Activated naive CD8-positive, alpha-beta T cell (primary cell): ENCODE measurements around the gene TMEM222.
"Not testable (repeated sequence)": the region's sequence is repeated elsewhere in the genome, so short reads cannot be mapped to it uniquely, and the experiment has no call there.

ENCODE experiments used
- H3K27ac Mint-ChIP-seq: one replicate; pipeline ENCODE4 v1.8.0; 2021; ENCODE audit warnings: mixed read lengths
- H3K27me3 Mint-ChIP-seq: one replicate; pipeline ENCODE4 v1.8.0; 2021; ENCODE audit warnings: mixed read lengths
- H3K36me3 Mint-ChIP-seq: one replicate; pipeline ENCODE4 v1.8.0; 2021; ENCODE audit warnings: mixed read lengths
- H3K4me1 Mint-ChIP-seq: one replicate; pipeline ENCODE4 v1.8.0; 2021; ENCODE audit warnings: low read depth, mixed read lengths
- H3K4me3 Mint-ChIP-seq: one replicate; pipeline ENCODE4 v1.8.0; 2021; ENCODE audit warnings: mild to moderate bottlenecking, mixed read lengths
- H3K9me3 Mint-ChIP-seq: one replicate; pipeline ENCODE4 v1.8.0; 2021; ENCODE audit warnings: low read depth, mixed read lengths

Gene TMEM222

DNA sequence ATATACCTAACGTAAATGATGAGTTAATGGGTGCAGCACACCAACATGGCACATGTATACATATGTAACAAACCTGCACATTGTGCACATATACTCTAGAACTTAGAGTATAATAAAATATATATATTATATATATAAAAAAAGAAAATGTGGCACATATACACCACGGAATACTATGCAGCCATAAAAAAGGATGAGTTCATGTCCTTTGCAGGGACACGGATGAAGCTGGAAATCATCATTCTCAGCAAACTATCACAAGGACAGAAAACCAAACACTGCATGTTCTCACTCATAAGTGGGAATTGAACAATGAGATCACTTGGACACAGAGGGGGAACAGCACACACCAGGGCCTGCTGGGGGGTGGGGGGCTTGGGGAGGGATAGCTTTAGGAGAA lies 62.8 kb downstream of the TMEM222 start:
- H3K4me3 Mint-ChIP-seq, H3K27me3 Mint-ChIP-seq, H3K4me1 Mint-ChIP-seq, H3K36me3 Mint-ChIP-seq, H3K27ac Mint-ChIP-seq, H3K9me3 Mint-ChIP-seq: not testable (repeated sequence)
